ENCODE data around the gene VOPP1.
"Not testable (repeated sequence)": the region's sequence is repeated elsewhere in the genome, so short reads cannot be mapped to it uniquely, and the experiment has no call there.

The VOPP1 gene

GRCh38 chr7:55597944-55598499 lies 25.7 kb upstream of the VOPP1 start:
- peak overlapping the region; percentile 75; the same call in 1 of the 2 replicates for H2AFZ ChIP-seq (ENCODE audit: low read depth)
- H3K4me3 ChIP-seq (IDR thresholded peaks at IDR 0.05; ENCODE audit: insufficient read depth, low read depth, low read length); H3K27ac ChIP-seq: not testable (repeated sequence)

GRCh38 chr7:55597214-55597739 lies 25.0 kb upstream of the VOPP1 start:
- not testable (repeated sequence) for H3K79me2 ChIP-seq (ENCODE audit: insufficient read depth, low read depth); H4K20me1 ChIP-seq (ENCODE audit: insufficient read depth); H3K36me3 ChIP-seq (ENCODE audit: insufficient read depth); H3K9ac ChIP-seq; H3K27ac ChIP-seq; H3K27me3 ChIP-seq (ENCODE audit: insufficient read depth, low read depth); H3K4me3 ChIP-seq (IDR thresholded peaks at IDR 0.05; ENCODE audit: insufficient read depth, low read depth, low read length)
- peak overlapping the region; percentile 75; the same call in 1 of the 2 replicates for H2AFZ ChIP-seq (ENCODE audit: low read depth)
- H3K4me2 ChIP-seq: peak overlapping the region; percentile 39; the same call in 1 of the 2 replicates
- H3K4me1 ChIP-seq (ENCODE audit: low read depth, poor library complexity, severe bottlenecking): peaks cover 29% of the 10 kb centered on the region

More at GRCh38 chr7:55597944-55598499, 25.7 kb upstream of the VOPP1 start:
- not testable (repeated sequence) for H3K79me2 ChIP-seq (ENCODE audit: insufficient read depth, low read depth); H3K27me3 ChIP-seq (ENCODE audit: insufficient read depth, low read depth); H3K36me3 ChIP-seq (ENCODE audit: insufficient read depth); H4K20me1 ChIP-seq (ENCODE audit: insufficient read depth)
- H3K4me1 ChIP-seq (ENCODE audit: low read depth, poor library complexity, severe bottlenecking): peaks cover 29% of the 10 kb centered on the region
- peak; percentile 59 for TF ChIP-seq CTCF (conservative IDR thresholded peaks at IDR 0.05; ENCODE audit: low read depth, low read length)
- H3K9ac ChIP-seq: peak overlapping the region; percentile 14; the same call in 1 of the 2 replicates
- peak overlapping the region; percentile 39; the same call in 1 of the 2 replicates for H3K4me2 ChIP-seq

GRCh38 chr7:55595511-55595910 lies 23.2 kb upstream of the VOPP1 start:
- Histone ChIP-seq H3K27ac (no peak overlapping the region), H3K4me3 (IDR thresholded peaks at IDR 0.05; ENCODE audit: insufficient read depth, low read depth, low read length) (no peak overlapping the region), H3K27me3 (ENCODE audit: insufficient read depth, low read depth) (no peaks in the 10 kb centered on the region), H3K9ac (no peak overlapping the region), H3K4me2 (no peak overlapping the region), H3K36me3 (ENCODE audit: insufficient read depth) (no peaks in the 10 kb centered on the region), H3K4me1 (ENCODE audit: low read depth, poor library complexity, severe bottlenecking) (peaks cover 29% of the 10 kb centered on the region), H4K20me1 (ENCODE audit: insufficient read depth) (no peaks in the 10 kb centered on the region), H3K79me2 (ENCODE audit: insufficient read depth, low read depth) (no peaks in the 10 kb centered on the region), H2AFZ (ENCODE audit: low read depth) (no peak overlapping the region)
- no peak for TF ChIP-seq CTCF (conservative IDR thresholded peaks at IDR 0.05; ENCODE audit: low read depth, low read length)

- no peak overlapping the region for H3K4me2 ChIP-seq
- TF ChIP-seq CTCF (conservative IDR thresholded peaks at IDR 0.05; ENCODE audit: low read depth, low read length): no peak
- H3K36me3 ChIP-seq (ENCODE audit: insufficient read depth): no peaks in the 10 kb centered on the region
- H3K9ac ChIP-seq: no peak overlapping the region
- no peak overlapping the region for H2AFZ ChIP-seq (ENCODE audit: low read depth)
- no peak overlapping the region for H3K4me3 ChIP-seq (IDR thresholded peaks at IDR 0.05; ENCODE audit: insufficient read depth, low read depth, low read length)
- H3K27ac ChIP-seq: no peak overlapping the region
- H3K4me1 ChIP-seq (ENCODE audit: low read depth, poor library complexity, severe bottlenecking): peaks cover 29% of the 10 kb centered on the region
- H3K79me2 ChIP-seq (ENCODE audit: insufficient read depth, low read depth): no peaks in the 10 kb centered on the region
- H3K27me3 ChIP-seq (ENCODE audit: insufficient read depth, low read depth): no peaks in the 10 kb centered on the region
- no peaks in the 10 kb centered on the region for H4K20me1 ChIP-seq (ENCODE audit: insufficient read depth)
Observed at GRCh38 chr7:55594870-55595269, 22.6 kb upstream of the VOPP1 start.

GRCh38 chr7:55594414-55594813 lies 22.1 kb upstream of the VOPP1 start:
- Histone ChIP-seq H3K4me2 (no peak overlapping the region), H2AFZ (ENCODE audit: low read depth) (no peak overlapping the region), H3K9ac (no peak overlapping the region), H3K4me3 (IDR thresholded peaks at IDR 0.05; ENCODE audit: insufficient read depth, low read depth, low read length) (no peak overlapping the region), H3K27me3 (ENCODE audit: insufficient read depth, low read depth) (no peaks in the 10 kb centered on the region), H3K79me2 (ENCODE audit: insufficient read depth, low read depth) (no peaks in the 10 kb centered on the region), H3K36me3 (ENCODE audit: insufficient read depth) (no peaks in the 10 kb centered on the region), H4K20me1 (ENCODE audit: insufficient read depth) (no peaks in the 10 kb centered on the region), H3K4me1 (ENCODE audit: low read depth, poor library complexity, severe bottlenecking) (peaks cover 29% of the 10 kb centered on the region), H3K27ac (no peak overlapping the region)
- TF ChIP-seq CTCF (conservative IDR thresholded peaks at IDR 0.05; ENCODE audit: low read depth, low read length): no peak
